Ishikawa (cell line): Measurements from ENCODE around the gene C22orf31.

Experiments used
- YY1 ChIP-seq: IDR thresholded peaks from 2 replicates; pipeline ENCODE4 v1.6.1; 2012; ENCODE audit warnings: low read depth
- ZBTB7A ChIP-seq: IDR thresholded peaks from 2 replicates; pipeline ENCODE4 v1.6.1; 2012; ENCODE audit warnings: low read depth

DNA sequence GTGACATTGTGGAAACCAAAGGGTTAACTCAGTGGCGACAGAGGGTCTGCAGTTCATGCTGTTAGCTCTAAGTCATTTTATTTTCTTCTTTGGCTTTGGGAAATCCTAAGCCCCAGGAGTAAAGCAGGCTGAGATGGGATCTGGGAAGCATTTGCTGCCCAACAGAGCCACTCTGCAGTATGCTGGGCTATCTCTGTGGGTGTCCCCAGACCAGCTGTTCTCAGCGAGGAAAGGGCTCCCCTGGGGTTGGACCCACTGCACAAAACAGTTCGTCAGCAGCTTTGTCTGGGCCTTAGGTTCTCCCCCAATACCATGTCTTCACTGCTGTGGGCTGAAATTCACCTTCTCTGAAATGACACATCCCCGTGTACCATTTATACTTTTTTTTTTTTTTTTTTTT, 45.2 kb upstream of the C22orf31 start:
- TF ChIP-seq ZBTB7A (no peak), YY1 (no peak)
